LNCaP clone FGC (cell line): ENCODE results near the gene HECTD4.

Experiments
- DNase-seq: peaks from one replicate; pipeline ENCODE4 v3.0.0-alpha.2; 2011; ENCODE audit warnings: low read depth
- H3K4me3 ChIP-seq: 2 replicates; pipeline ENCODE4 v1.5.1; 2011; ENCODE audit warnings: mild to moderate bottlenecking, low read depth, low read length, control low read depth
- CTCF ChIP-seq: IDR thresholded peaks from 2 replicates; pipeline ENCODE4 v1.5.1; 2012; ENCODE audit warnings: mild to moderate bottlenecking; ENCODE audit not compliant: control insufficient read depth, insufficient read depth; ENCODE audit errors: extremely low read depth

HECTD4 gene

GRCh38 chr12:112321245-112321644 is 61.0 kb downstream of the HECTD4 start:
- DNase-seq: no peak
- H3K4me3 ChIP-seq: no peak overlapping the region
- TF ChIP-seq CTCF: no peak

GRCh38 chr12:112319395-112319794 is 62.8 kb downstream of the HECTD4 start:
- H3K4me3 ChIP-seq: no peak overlapping the region
- no peak for DNase-seq
- no peak for TF ChIP-seq CTCF

GRCh38 chr12:112317481-112317880 is 64.8 kb downstream of the HECTD4 start:
- no peak for DNase-seq
- no peak for TF ChIP-seq CTCF

GRCh38 chr12:112314981-112315380 is 67.2 kb downstream of the HECTD4 start:
- no peak for DNase-seq
- TF ChIP-seq CTCF: no peak
- H3K4me3 ChIP-seq: no peak overlapping the region

More at GRCh38 chr12:112317481-112317880, 64.8 kb downstream of the HECTD4 start:
- no peak overlapping the region for H3K4me3 ChIP-seq

GRCh38 chr12:112309797-112310196 is 72.4 kb downstream of the HECTD4 start:
- no peak for DNase-seq
- TF ChIP-seq CTCF: no peak
- no peak overlapping the region for H3K4me3 ChIP-seq

- no peak overlapping the region for H3K4me3 ChIP-seq
- no peak for DNase-seq
- TF ChIP-seq CTCF: no peak
Measured at GRCh38 chr12:112308652-112309051, 73.6 kb downstream of the HECTD4 start.

- H3K4me3 ChIP-seq: no peak overlapping the region
- no peak for TF ChIP-seq CTCF
- no peak for DNase-seq
Measured at GRCh38 chr12:112308161-112308560, 74.1 kb downstream of the HECTD4 start.
